Chondrocyte (in vitro differentiated cells): Measurements from ENCODE around the gene AKNAD1. TPM values are rescaled to one million over a fixed set of nuclear protein-coding genes. Genes with fewer than 3 reads are reported as not detected.

Experiments used
- DNase-seq: peaks from one replicate; pipeline ENCODE4 v3.0.0; 2021; ENCODE audit warnings: mixed read lengths, low spot score
- H3K27ac Mint-ChIP-seq: one replicate; pipeline ENCODE4 v1.8.0; 2021; ENCODE audit warnings: mild to moderate bottlenecking, moderate library complexity, mixed read lengths; ENCODE audit not compliant: unreplicated experiment
- H3K27me3 Mint-ChIP-seq: 2 replicates; pipeline ENCODE4 v1.8.0; 2021; ENCODE audit warnings: low read depth, mixed read lengths
- H3K36me3 Mint-ChIP-seq: 2 replicates; pipeline ENCODE4 v1.8.0; 2021; ENCODE audit warnings: low read depth, mixed read lengths
- H3K4me1 Mint-ChIP-seq: 2 replicates; pipeline ENCODE4 v1.8.0; 2021; ENCODE audit warnings: low read depth, mild to moderate bottlenecking, mixed read lengths
- H3K4me3 Mint-ChIP-seq: one replicate; pipeline ENCODE4 v1.8.0; 2021; ENCODE audit warnings: mild to moderate bottlenecking, moderate library complexity, mixed read lengths; ENCODE audit not compliant: unreplicated experiment
- H3K9me3 Mint-ChIP-seq: 2 replicates; pipeline ENCODE4 v1.8.0; 2021; ENCODE audit warnings: low read depth, mixed read lengths
- total RNA-seq: library from RNA; stranded (reverse); gene quantifications from 3 replicates; pipeline ENCODE4 v1.2.1, GENCODE V29; 2021
- TF ChIP-seq, protein P1 (sequence below): fragments of 200-600 bp; sonication (generic); IDR thresholded peaks from 2 replicates; pipeline ENCODE4 v1.5.0; 2021; ENCODE audit warnings: antibody characterized with exemption, mild to moderate bottlenecking, moderate library complexity

The AKNAD1 gene
- total RNA-seq, 1 donor from 2014 or later, result 0.45 TPM

DNA sequence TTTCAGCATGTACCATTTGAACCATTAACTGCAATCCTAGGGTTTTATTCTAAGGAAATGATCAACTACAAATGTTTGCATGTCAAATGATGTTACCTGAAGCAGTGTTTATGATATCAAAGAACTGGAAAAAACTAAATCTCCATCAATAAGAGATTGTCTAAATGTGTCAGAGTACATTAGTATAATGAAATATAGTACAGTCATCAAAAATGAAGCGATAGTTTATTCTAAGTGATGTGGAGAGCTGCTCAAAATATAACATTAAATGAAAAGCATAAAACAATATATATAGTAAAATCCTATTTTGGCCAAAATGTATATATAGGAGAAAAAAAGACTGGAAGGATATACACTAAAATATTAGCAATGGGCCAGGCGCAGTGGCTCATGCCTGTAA, 24.0 kb downstream of the AKNAD1 start:
- peaks cover 48% of the 10 kb centered on the region for H3K4me1 Mint-ChIP-seq
- TF ChIP-seq, protein P1, sequence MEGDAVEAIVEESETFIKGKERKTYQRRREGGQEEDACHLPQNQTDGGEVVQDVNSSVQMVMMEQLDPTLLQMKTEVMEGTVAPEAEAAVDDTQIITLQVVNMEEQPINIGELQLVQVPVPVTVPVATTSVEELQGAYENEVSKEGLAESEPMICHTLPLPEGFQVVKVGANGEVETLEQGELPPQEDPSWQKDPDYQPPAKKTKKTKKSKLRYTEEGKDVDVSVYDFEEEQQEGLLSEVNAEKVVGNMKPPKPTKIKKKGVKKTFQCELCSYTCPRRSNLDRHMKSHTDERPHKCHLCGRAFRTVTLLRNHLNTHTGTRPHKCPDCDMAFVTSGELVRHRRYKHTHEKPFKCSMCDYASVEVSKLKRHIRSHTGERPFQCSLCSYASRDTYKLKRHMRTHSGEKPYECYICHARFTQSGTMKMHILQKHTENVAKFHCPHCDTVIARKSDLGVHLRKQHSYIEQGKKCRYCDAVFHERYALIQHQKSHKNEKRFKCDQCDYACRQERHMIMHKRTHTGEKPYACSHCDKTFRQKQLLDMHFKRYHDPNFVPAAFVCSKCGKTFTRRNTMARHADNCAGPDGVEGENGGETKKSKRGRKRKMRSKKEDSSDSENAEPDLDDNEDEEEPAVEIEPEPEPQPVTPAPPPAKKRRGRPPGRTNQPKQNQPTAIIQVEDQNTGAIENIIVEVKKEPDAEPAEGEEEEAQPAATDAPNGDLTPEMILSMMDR, result no peak
- no peak overlapping the region for H3K27ac Mint-ChIP-seq
- no peaks in the 10 kb centered on the region for H3K9me3 Mint-ChIP-seq
- no peak for DNase-seq
- H3K36me3 Mint-ChIP-seq, result no peaks in the 10 kb centered on the region
- H3K27me3 Mint-ChIP-seq, result no peaks in the 10 kb centered on the region
- no peak overlapping the region for H3K4me3 Mint-ChIP-seq

DNA sequence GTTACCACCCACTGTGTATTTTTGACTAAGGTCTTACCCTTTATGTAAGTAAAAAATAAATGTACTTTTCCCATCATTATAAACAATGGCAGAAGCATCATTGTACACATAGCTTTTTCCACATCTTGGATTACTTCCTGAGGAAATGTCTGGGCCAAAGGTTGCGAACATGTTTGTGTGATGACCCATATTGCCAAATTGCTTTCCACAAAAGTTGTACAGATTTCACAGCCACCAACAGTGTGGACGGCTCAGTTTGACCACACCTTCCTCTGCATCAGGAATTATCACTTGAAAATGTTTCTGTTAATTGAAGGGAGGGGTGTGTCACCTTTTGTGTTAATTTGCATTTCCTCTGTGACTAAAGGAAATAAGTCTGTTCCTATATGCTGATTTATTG, 25.7 kb downstream of the AKNAD1 start:
- H3K9me3 Mint-ChIP-seq, result no peaks in the 10 kb centered on the region
- DNase-seq, result no peak
- H3K4me3 Mint-ChIP-seq, result no peak overlapping the region
- TF ChIP-seq, protein P1, result no peak
- H3K36me3 Mint-ChIP-seq, result no peaks in the 10 kb centered on the region
- H3K27ac Mint-ChIP-seq, result peak overlapping the region; percentile 99
- peaks cover 51% of the 10 kb centered on the region for H3K4me1 Mint-ChIP-seq
- no peaks in the 10 kb centered on the region for H3K27me3 Mint-ChIP-seq

DNA sequence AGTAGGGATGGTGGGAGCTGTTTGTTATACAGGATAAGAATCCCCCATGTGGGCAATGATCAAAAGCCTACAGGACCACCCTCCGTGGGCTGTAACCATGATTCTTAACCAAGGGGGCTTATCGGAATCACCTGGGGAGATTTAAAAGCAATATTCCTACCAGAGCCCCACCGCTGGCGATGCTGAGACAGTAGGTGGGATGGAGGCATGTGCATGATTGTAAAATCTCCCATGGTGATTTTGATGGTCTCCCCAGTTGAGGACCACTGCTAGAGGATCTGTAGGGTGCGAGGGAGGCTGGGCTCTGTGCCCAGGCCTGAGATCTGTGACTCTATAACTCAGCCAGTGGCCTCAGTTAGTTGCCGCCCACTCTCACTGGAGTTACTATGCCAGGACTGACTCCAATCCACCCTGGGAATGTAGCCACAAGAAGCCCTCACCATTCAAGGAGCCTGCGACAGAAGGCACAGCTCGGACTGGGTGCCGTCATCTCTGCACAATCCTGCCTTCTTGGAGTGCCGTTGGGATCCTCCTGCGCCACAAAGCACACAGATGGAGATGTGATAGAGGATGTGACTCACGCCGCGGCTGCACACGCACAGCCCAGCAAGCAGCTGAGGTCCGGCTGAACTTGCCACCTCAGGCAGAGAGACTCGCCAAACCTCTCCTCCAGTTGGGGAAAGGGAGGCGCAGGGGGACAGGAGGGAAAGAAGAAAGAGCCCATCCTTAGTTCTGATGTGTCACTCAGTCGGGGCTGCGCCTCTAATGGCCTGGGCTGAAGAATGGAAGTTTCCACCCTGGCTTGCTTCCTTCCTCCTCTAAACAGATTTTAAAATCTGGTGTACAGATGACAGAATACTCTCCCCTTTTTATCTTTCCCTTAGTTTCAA, 26.5 kb downstream of the AKNAD1 start:
- H3K4me1 Mint-ChIP-seq, result peaks cover 51% of the 10 kb centered on the region
- peak overlapping the region; percentile 99 for H3K27ac Mint-ChIP-seq
- DNase-seq, result no peak
- H3K27me3 Mint-ChIP-seq, result no peaks in the 10 kb centered on the region
- no peaks in the 10 kb centered on the region for H3K9me3 Mint-ChIP-seq
- peak overlapping the region; percentile 58 for H3K4me3 Mint-ChIP-seq
- no peaks in the 10 kb centered on the region for H3K36me3 Mint-ChIP-seq
- TF ChIP-seq, protein P1, result no peak

DNA sequence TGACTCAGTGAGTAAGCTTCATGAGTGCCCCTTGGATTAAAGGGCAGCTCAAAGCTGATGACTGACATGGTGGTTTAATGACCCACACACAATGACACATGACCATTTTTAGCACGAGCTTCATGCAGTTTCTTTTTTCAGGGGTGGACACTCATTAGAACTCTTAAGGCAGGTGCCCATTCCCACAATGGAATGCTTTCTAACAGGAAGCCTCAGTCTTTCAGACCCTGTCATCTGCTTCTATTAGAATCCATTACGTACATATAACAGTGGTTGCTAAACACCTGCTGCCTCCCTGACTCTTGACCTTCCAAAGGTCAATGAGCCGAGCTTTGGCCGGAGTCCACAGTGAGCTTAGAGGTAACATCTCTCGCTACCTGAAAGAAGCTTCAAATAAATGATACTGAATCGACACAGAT, 27.4 kb downstream of the AKNAD1 start:
- H3K27ac Mint-ChIP-seq, result peak overlapping the region; percentile 99
- H3K36me3 Mint-ChIP-seq, result no peaks in the 10 kb centered on the region
- no peak overlapping the region for H3K4me3 Mint-ChIP-seq
- H3K9me3 Mint-ChIP-seq, result no peaks in the 10 kb centered on the region
- DNase-seq, result no peak
- TF ChIP-seq, protein P1, result no peak
- no peaks in the 10 kb centered on the region for H3K27me3 Mint-ChIP-seq
- H3K4me1 Mint-ChIP-seq, result peaks cover 51% of the 10 kb centered on the region

DNA sequence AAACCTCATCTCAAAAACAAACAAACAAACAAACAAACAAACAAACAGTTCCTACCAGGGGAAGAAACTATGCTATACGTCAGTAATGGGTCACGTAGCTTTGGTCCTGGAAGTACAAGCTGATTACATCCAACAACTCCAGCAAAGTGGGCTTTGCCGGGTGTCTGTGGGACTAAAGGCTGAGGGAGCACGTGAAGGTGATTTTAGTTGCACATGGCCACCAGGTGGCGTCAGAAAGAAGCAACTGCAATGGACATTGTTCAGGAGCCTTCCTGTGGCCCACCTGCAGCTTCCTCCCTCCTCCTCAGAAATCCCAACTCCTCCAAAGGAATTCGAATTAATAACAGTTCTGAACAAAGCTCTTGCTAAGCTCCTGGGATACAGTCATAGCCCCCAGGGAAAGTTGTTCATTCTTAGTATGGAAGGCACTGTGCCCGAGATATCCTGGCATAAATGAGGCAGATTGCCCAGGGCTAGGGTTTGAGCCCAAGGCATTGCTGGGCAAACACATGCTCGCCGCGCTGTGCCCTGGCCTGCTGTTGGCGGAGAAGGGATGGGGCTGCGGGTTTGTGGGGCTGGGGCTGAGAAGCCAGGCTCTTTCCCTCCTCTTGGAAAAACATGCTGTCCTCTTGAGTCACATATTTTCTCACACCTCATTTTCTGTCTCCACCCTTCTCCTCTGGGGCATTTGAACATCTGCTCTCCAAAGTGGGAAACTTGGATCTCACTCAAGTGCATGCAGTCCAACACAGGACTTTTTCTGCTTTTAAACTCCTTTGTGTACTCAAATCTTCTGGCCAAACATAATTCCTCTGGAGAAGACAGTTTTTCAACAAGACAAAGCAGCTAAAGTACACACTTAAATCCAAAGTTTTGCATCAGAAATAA, 28.6 kb downstream of the AKNAD1 start:
- Mint-ChIP-seq H3K4me3 (peak overlapping the region; percentile 52), H3K27me3 (no peaks in the 10 kb centered on the region), H3K27ac (peak overlapping the region; percentile 99)

More for the DNA sequence above, 28.6 kb downstream of the AKNAD1 start:
- TF ChIP-seq, protein P1, result peak; percentile 96
- Mint-ChIP-seq H3K9me3 (no peaks in the 10 kb centered on the region), H3K4me1 (peaks cover 59% of the 10 kb centered on the region), H3K36me3 (no peaks in the 10 kb centered on the region)
- DNase-seq, result peak; percentile 95
